B cell (primary cell): ENCODE data around the gene TTC28. TPM values are rescaled to one million over a fixed set of nuclear protein-coding genes. Genes with fewer than 3 reads are reported as not detected.

ENCODE experiments used
- ATAC-seq: fragments of 200-7000 bp; cut with Tn5 transposase; one replicate; pipeline ENCODE4 v1.10.0; 2021; ENCODE audit warnings: low read depth, mild to moderate bottlenecking, moderate number of reproducible peaks, moderate library complexity
- CTCF ChIA-PET: fragments of 350-600 bp; sonication (Branson Sonifier 250); formaldehyde crosslinking; loops from one replicate; lab custom pipeline; 2021; ENCODE audit warnings: antibody characterized with exemption, inconsistent platforms; lab: Charles Lee
- POLR2A ChIA-PET: fragments of 350-600 bp; sonication (Branson Sonifier 250); formaldehyde crosslinking; loops from one replicate; lab custom pipeline; 2021; ENCODE audit warnings: antibody characterized with exemption; lab: Charles Lee
- DNase-seq: peaks from one replicate; pipeline ENCODE4 v3.0.0; 2013
- H2AFZ ChIP-seq: 2 replicates; pipeline ENCODE4 v1.6.1; 2012; ENCODE audit warnings: mild to moderate bottlenecking, low read depth, low read length; ENCODE audit not compliant: insufficient read depth, poor library complexity, severe bottlenecking
- H3K27ac ChIP-seq, 2 donors: 1 replicate in 1 of 2; 2 replicates in 1 of 2; pipeline ENCODE4 v1.5.1; 2012 to 2013; ENCODE audit warnings: low read length in 2 of 2, mild to moderate bottlenecking in 2 of 2, moderate library complexity in 1 of 2
- H3K27me3 ChIP-seq, 4 experiments: fragments of 200-600 bp in 1 of 4; sonication (generic) in 1 of 4; replicated peaks in 1 of 4; 1 replicate in 2 of 4; 2 replicates in 2 of 4; pipeline versions ENCODE4 v1.6.1 to v1.7.0; 2013 to 2016; ENCODE audit warnings: low read length in 3 of 4, mild to moderate bottlenecking in 2 of 4, mixed read lengths in 1 of 4, moderate library complexity in 1 of 4; ENCODE audit not compliant: insufficient read depth in 4 of 4, control insufficient read depth in 3 of 4; ENCODE audit errors: control extremely low read depth in 1 of 4
- H3K36me3 ChIP-seq, 2 experiments: replicated peaks in 1 of 2; 1 replicate in 1 of 2; 2 replicates in 1 of 2; pipeline versions ENCODE4 v1.6.1 to v1.7.1; 2013; ENCODE audit warnings: low read length in 1 of 2; ENCODE audit not compliant: insufficient read depth in 2 of 2, control insufficient read depth in 1 of 2; ENCODE audit errors: control extremely low read depth in 1 of 2, extremely low read depth in 1 of 2
- H3K4me1 ChIP-seq, 2 donors: fragments of 200-600 bp in 1 of 2; sonication (generic) in 1 of 2; 1 replicate in 1 of 2; 2 replicates in 1 of 2; pipeline versions ENCODE4 v1.5.1 to v1.6.1; 2013 to 2017; ENCODE audit warnings: low read length in 2 of 2; ENCODE audit not compliant: control insufficient read depth in 2 of 2, insufficient read depth in 2 of 2
- H3K4me2 ChIP-seq: replicated peaks from 2 replicates; pipeline ENCODE3; 2012; ENCODE audit warnings: mild to moderate bottlenecking, low read depth, low read length; ENCODE audit not compliant: poor library complexity, severe bottlenecking
- H3K4me3 ChIP-seq, 5 experiments: fragments of 200-600 bp in 1 of 5; sonication (generic) in 1 of 5; 1 replicate in 3 of 5; 2 replicates in 2 of 5; pipeline versions ENCODE4 v1.5.1 to v1.7.0; 2011 to 2016; ENCODE audit warnings: low read length in 4 of 5, mild to moderate bottlenecking in 4 of 5, low read depth in 2 of 5, control low read depth in 1 of 5, moderate library complexity in 1 of 5; ENCODE audit not compliant: insufficient read depth in 1 of 5; ENCODE audit errors: control extremely low read depth in 1 of 5, extremely low read depth in 1 of 5
- H3K79me2 ChIP-seq: fragments of 200-600 bp; sonication (generic); one replicate; pipeline ENCODE4 v1.6.0; 2016; ENCODE audit warnings: low read length; ENCODE audit not compliant: control insufficient read depth, insufficient read depth
- H3K9ac ChIP-seq: fragments of 200-600 bp; sonication (generic); 2 replicates; pipeline ENCODE4 v1.6.1; 2017; ENCODE audit warnings: mild to moderate bottlenecking, low read length, moderate library complexity
- H3K9me3 ChIP-seq, 3 donors: one replicate each; pipeline versions ENCODE4 v1.6.1 to v1.7.1; 2013; ENCODE audit warnings: low read length in 2 of 3; ENCODE audit not compliant: control insufficient read depth in 2 of 3, insufficient read depth in 1 of 3; ENCODE audit errors: control extremely low read depth in 1 of 3
- H4K20me1 ChIP-seq: 2 replicates; pipeline ENCODE4 v1.6.0; 2012; ENCODE audit warnings: mild to moderate bottlenecking, low read length; ENCODE audit not compliant: insufficient read depth, control insufficient read depth, poor library complexity, severe bottlenecking
- H3K27ac Mint-ChIP-seq: one replicate; pipeline ENCODE4 v1.8.0; 2021; ENCODE audit warnings: mixed read lengths
- H3K27me3 Mint-ChIP-seq: one replicate; pipeline ENCODE4 v1.8.0; 2021; ENCODE audit warnings: mixed read lengths
- H3K4me1 Mint-ChIP-seq: one replicate; pipeline ENCODE4 v1.8.0; 2021; ENCODE audit warnings: mixed read lengths
- H3K4me3 Mint-ChIP-seq: one replicate; pipeline ENCODE4 v1.8.0; 2021; ENCODE audit warnings: mixed read lengths
- H3K9me3 Mint-ChIP-seq: one replicate; pipeline ENCODE4 v1.8.0; 2022; ENCODE audit warnings: mixed read lengths; ENCODE audit not compliant: insufficient read depth
- CTCF ChIP-seq: fragments of 200-600 bp; IDR thresholded peaks from one replicate; pipeline ENCODE4 v1.8.0; 2022; ENCODE audit warnings: antibody characterized with exemption, mild to moderate bottlenecking
- EZH2 ChIP-seq: IDR thresholded peaks from 2 replicates; pipeline ENCODE4 v1.6.1; 2012; ENCODE audit warnings: borderline replicate concordance, low read depth, mild to moderate bottlenecking, moderate library complexity, low read length; ENCODE audit not compliant: insufficient read depth, poor library complexity, severe bottlenecking
- WGBS: methylation state at CpG from one replicate; pipeline ENCODE4 v1.1.5; 2013; ENCODE audit warnings: missing lambda C conversion rate; ENCODE audit not compliant: insufficient coverage; 5-methylcytosine and 5-hydroxymethylcytosine counted together
- intact Hi-C: fragments of 100-400 bp; cut with micrococcal nuclease; formaldehyde crosslinking; loops from one replicate; pipeline ENCODE4 v1.10.0; 2022
- polyA plus RNA-seq: library from polyadenylated mRNA; depleted of rRNA; stranded (reverse); fragments of >200 nt; gene quantifications from 2 replicates; pipeline ENCODE4 v1.2.3, GENCODE V29; 2012
- total RNA-seq, 2 donors: library from RNA; stranded (reverse); fragments of 120-200 nt in 1 of 2; gene quantifications; 1 replicate in 1 of 2; 2 replicates in 1 of 2; pipeline versions ENCODE4 v1.2.3 to v1.2.4, GENCODE V29; 2013 to 2022

The TTC28 gene
- total and polyA plus RNA-seq, 2 donors (not counting 1 experiment from before 2014, with no cell fraction given), result 4.5 to 7.3 TPM

GRCh38 chr22:28023036-28023435 is 656.6 kb downstream of the TTC28 start:
- DNase-seq (no peak), ATAC-seq (no peak)
- no peak overlapping the region for H3K4me3 ChIP-seq
- no peak overlapping the region for H3K27ac Mint-ChIP-seq
- H3K4me1 ChIP-seq, result no peaks in the 10 kb centered on the region
- no peak overlapping the region for H2AFZ ChIP-seq
- peaks cover 2% of the 10 kb centered on the region for H3K4me1 Mint-ChIP-seq
- H3K79me2 ChIP-seq, result no peaks in the 10 kb centered on the region
- H3K27me3 ChIP-seq, result no peaks in the 10 kb centered on the region
- H3K9ac ChIP-seq, result no peak overlapping the region
- no peaks in the 10 kb centered on the region for H3K27me3 Mint-ChIP-seq
- 92% methylated on average over 4 of the region's 5 CpGs for WGBS
- H3K9me3 ChIP-seq, result no peaks in the 10 kb centered on the region
- no peak overlapping the region for H3K4me3 Mint-ChIP-seq
- ChIA-PET CTCF (interaction anchor here (1.1 to 1.3 kb wide), 2 partner anchors 137 to 576 kb away, joined by 3 read pairs; no protein-coding TSS in a partner anchor), POLR2A (no interaction called here)
- H3K36me3 ChIP-seq, result no peaks in the 10 kb centered on the region
- no peak overlapping the region for H3K27ac ChIP-seq
- no peaks in the 10 kb centered on the region for H4K20me1 ChIP-seq
- intact Hi-C loops, result loop anchor here (5.0 kb wide), 1 partner anchor 804 kb away; no protein-coding TSS in a partner anchor
- TF ChIP-seq EZH2 (no peak), CTCF (no peak)
- H3K9me3 Mint-ChIP-seq, result no peaks in the 10 kb centered on the region
- no peak overlapping the region for H3K4me2 ChIP-seq

- Mint-ChIP-seq H3K27me3 (no peaks in the 10 kb centered on the region), H3K4me1 (peaks cover 2% of the 10 kb centered on the region), H3K9me3 (no peaks in the 10 kb centered on the region), H3K27ac (no peak overlapping the region), H3K4me3 (no peak overlapping the region)
- 89% methylated on average over 6 of the region's 7 CpGs for WGBS
- no peaks in the 10 kb centered on the region for H3K79me2 ChIP-seq
- H3K4me3 ChIP-seq, result no peak overlapping the region
- ATAC-seq (no peak), DNase-seq (no peak)
- intact Hi-C loops, result loop anchor here (5.0 kb wide), 1 partner anchor 805 kb away; no protein-coding TSS in a partner anchor
- H3K9me3 ChIP-seq, result no peaks in the 10 kb centered on the region
- H3K36me3 ChIP-seq, result no peaks in the 10 kb centered on the region
- ChIA-PET CTCF (interaction anchor here (0.7 to 1.3 kb wide), 2 partner anchors 10 to 577 kb away, joined by 3 read pairs; no protein-coding TSS in a partner anchor), POLR2A (no interaction called here)
- H3K9ac ChIP-seq, result no peak overlapping the region
- no peak for TF ChIP-seq EZH2
- TF ChIP-seq CTCF, result no peak
- H4K20me1 ChIP-seq, result no peaks in the 10 kb centered on the region
- no peaks in the 10 kb centered on the region for H3K4me1 ChIP-seq
- no peaks in the 10 kb centered on the region for H3K27me3 ChIP-seq
- no peak overlapping the region for H2AFZ ChIP-seq
- no peak overlapping the region for H3K4me2 ChIP-seq
- H3K27ac ChIP-seq, result no peak overlapping the region
These were observed 657.5 kb downstream of the TTC28 start for GRCh38 chr22:28021998-28022660.
